Psoas muscle (tissue), 8 donors: ENCODE data around the gene MROH2A. TPM values are rescaled to one million over a fixed set of nuclear protein-coding genes. Genes with fewer than 3 reads are reported as not detected.

Source experiments
- ATAC-seq, 4 donors: fragments of 200-7000 bp; cut with Tn5 transposase; one replicate each; pipeline ENCODE4 v1.9.1; 2020; ENCODE audit warnings: moderate library complexity in 3 of 4, mild to moderate bottlenecking in 2 of 4
- DNase-seq, 2 donors: peaks; one replicate each; pipeline ENCODE4 v3.0.0-alpha.2; 2020
- H3K27ac ChIP-seq: fragments of 200-600 bp; one replicate; pipeline ENCODE4 v1.8.0; 2022
- H3K27me3 ChIP-seq, 3 donors: fragments of 200-600 bp in 1 of 3; one replicate each; pipeline versions ENCODE4 v1.6.1 to v1.8.0; 2013 to 2022; ENCODE audit warnings: low read length in 2 of 3, mild to moderate bottlenecking in 2 of 3, moderate library complexity in 1 of 3; ENCODE audit not compliant: insufficient read depth in 3 of 3
- H3K36me3 ChIP-seq, 2 donors: fragments of 200-600 bp in 1 of 2; one replicate each; pipeline versions ENCODE4 v1.6.1 to v1.8.0; 2013 to 2022; ENCODE audit warnings: low read depth in 1 of 2, mild to moderate bottlenecking in 1 of 2, moderate library complexity in 1 of 2; ENCODE audit not compliant: insufficient read depth in 1 of 2
- H3K4me1 ChIP-seq: fragments of 200-600 bp; one replicate; pipeline ENCODE4 v1.8.0; 2022
- H3K4me3 ChIP-seq: fragments of 200-600 bp; one replicate; pipeline ENCODE4 v1.8.0; 2022; ENCODE audit warnings: mild to moderate bottlenecking
- H3K9me3 ChIP-seq: fragments of 200-600 bp; one replicate; pipeline ENCODE4 v1.8.0; 2022
- WGBS, 3 donors: extraction: QIAGEN DNeasy Blood & Tissue Kit; methylation state at CpG; one replicate each; pipeline versions ENCODE4 v1.1.6 to v1.1.7; 2013; 5-methylcytosine and 5-hydroxymethylcytosine counted together
- intact Hi-C, 2 donors: fragments of 100-400 bp; cut with DNase I; formaldehyde crosslinking; loops; one replicate each; pipeline versions ENCODE4 v1.11.0 to v1.14.2; 2022
- polyA plus RNA-seq, 3 donors: library from polyadenylated mRNA; stranded (reverse); fragments of 200-250 nt; gene quantifications; one replicate each; pipeline ENCODE4 v1.2.3, GENCODE V29; 2013
- total RNA-seq, 4 donors: library from RNA; stranded (reverse); fragmentation: NEBNext Ultra II Directional in 2 of 4; extraction: Animal tissue kit (Norgen Biotek cat#: 25700) in 2 of 4; gene quantifications; one replicate each; pipeline versions ENCODE4 v1.2.1 to v1.2.4, GENCODE V29; 2021 to 2023
- TF ChIP-seq, protein P1 (sequence below): fragments of 200-600 bp; IDR thresholded peaks from one replicate; pipeline ENCODE4 v1.8.0; 2022; ENCODE audit warnings: antibody characterized with exemption
- donor health status: healthy with polysubstance abuse.
- donor health status: DM: no; HTN: no; CAD: no; lungs with moderate emphysema.
- donor health status: Bipolar disorder and iron deficiency.
- donor health status: healthy.
- donor health status: DM: yes; HTN: yes; CAD: no.
- donor health status: DM: no; HTN: no; CAD: no.
- donor health status: DM: no; HTN: no; CAD: no.
- donor health status: DM: yes; HTN: yes; CAD: no.

The MROH2A gene
- total and polyA plus RNA-seq, 7 donors = not detected

- Histone ChIP-seq H3K4me1 (no peaks in the 10 kb centered on the region), H3K27ac (no peak within 1 kb of the TSS), H3K36me3 (no peaks in the 10 kb centered on the region), H3K27me3 (peaks cover 0 to 1% (median 0%) of the 10 kb centered on the region in 3 donors), H3K9me3 (no peaks in the 10 kb centered on the region), H3K4me3 (no peak within 1 kb of the TSS)
- WGBS, 3 donors = 94 to 95% (median 94%) methylated on average over 6 of the region's 6 CpGs
- TF ChIP-seq, protein P1, sequence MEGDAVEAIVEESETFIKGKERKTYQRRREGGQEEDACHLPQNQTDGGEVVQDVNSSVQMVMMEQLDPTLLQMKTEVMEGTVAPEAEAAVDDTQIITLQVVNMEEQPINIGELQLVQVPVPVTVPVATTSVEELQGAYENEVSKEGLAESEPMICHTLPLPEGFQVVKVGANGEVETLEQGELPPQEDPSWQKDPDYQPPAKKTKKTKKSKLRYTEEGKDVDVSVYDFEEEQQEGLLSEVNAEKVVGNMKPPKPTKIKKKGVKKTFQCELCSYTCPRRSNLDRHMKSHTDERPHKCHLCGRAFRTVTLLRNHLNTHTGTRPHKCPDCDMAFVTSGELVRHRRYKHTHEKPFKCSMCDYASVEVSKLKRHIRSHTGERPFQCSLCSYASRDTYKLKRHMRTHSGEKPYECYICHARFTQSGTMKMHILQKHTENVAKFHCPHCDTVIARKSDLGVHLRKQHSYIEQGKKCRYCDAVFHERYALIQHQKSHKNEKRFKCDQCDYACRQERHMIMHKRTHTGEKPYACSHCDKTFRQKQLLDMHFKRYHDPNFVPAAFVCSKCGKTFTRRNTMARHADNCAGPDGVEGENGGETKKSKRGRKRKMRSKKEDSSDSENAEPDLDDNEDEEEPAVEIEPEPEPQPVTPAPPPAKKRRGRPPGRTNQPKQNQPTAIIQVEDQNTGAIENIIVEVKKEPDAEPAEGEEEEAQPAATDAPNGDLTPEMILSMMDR = no peak
- no peak for ATAC-seq
- no peak for DNase-seq
- intact Hi-C loops = no loop called here
These were observed 18.1 kb upstream of the MROH2A start, which contains the start of gene UGT1A1 for GRCh38 chr2:233760043-233760442. UGT1A1 (plus strand) TSS chr2:233760270; CDS start chr2:233760288, 18 bp downstream.

- Histone ChIP-seq H3K27ac (no peak overlapping the region), H3K36me3 (no peaks in the 10 kb centered on the region), H3K4me3 (no peak overlapping the region), H3K27me3 (peaks cover 0 to 3% (median 0%) of the 10 kb centered on the region in 3 donors), H3K4me1 (no peaks in the 10 kb centered on the region), H3K9me3 (no peaks in the 10 kb centered on the region)
- ATAC-seq (no peak), DNase-seq (no peak)
- 80 to 87% (median 81%) methylated on average over 4 of the region's 4 CpGs for WGBS, 3 donors
- intact Hi-C loops = no loop called here
- TF ChIP-seq, protein P1 = no peak
These were observed 16.9 kb upstream of the MROH2A start for GRCh38 chr2:233761040-233761769.

DNA sequence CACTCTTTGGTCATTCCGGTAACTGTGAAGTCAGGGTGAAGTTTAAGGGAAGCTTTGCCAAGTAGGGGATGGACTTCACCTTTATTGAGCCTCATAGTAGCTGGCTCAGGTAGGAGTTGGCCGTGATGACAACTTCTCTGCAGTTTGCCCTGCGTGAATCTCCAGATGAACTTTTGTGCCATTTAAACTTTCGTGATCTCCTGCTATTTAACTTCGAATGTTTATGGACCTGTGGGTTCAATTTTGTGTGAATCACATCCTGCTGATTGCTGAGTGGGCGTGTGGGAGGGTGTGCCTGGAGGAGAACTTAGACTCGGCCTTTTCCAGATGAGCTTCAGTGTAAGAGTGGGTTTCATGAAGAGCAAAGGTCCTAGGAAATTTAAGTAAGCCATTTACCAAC lies 13.9 kb upstream of the MROH2A start:
- no peak for ATAC-seq
- no peak for DNase-seq
- no peak overlapping the region for H3K4me3 ChIP-seq
- no peaks in the 10 kb centered on the region for H3K36me3 ChIP-seq
- TF ChIP-seq, protein P1 = no peak
- no peaks in the 10 kb centered on the region for H3K4me1 ChIP-seq
- intact Hi-C loops = no loop called here
- H3K9me3 ChIP-seq = no peaks in the 10 kb centered on the region
- WGBS, 3 donors = 73 to 77% (median 73%) methylated on average over 7 of the region's 7 CpGs
- H3K27me3 ChIP-seq = peaks cover 0 to 2% (median 1%) of the 10 kb centered on the region in 3 donors
- no peak overlapping the region for H3K27ac ChIP-seq

GRCh38 chr2:233764761-233765160 lies 13.4 kb upstream of the MROH2A start:
- DNase-seq = no peak
- H3K9me3 ChIP-seq = no peaks in the 10 kb centered on the region
- whole genome bisulfite sequencing, 3 donors = 42 to 54% (median 46%) methylated on average over 3 of the region's 3 CpGs
- no peak overlapping the region for H3K27ac ChIP-seq
- no peak overlapping the region for H3K4me3 ChIP-seq
- TF ChIP-seq, protein P1 = no peak
- intact Hi-C loops = no loop called here
- H3K36me3 ChIP-seq = no peaks in the 10 kb centered on the region
- H3K4me1 ChIP-seq = no peaks in the 10 kb centered on the region
- H3K27me3 ChIP-seq = peaks cover 0 to 3% (median 2%) of the 10 kb centered on the region in 3 donors
- no peak for ATAC-seq
